Uterus (tissue), 4 donors: ENCODE measurements around the gene NEGR1. TPM values are rescaled to one million over a fixed set of nuclear protein-coding genes. Genes with fewer than 3 reads are reported as not detected.

Source experiments
- DNase-seq, 2 donors: peaks; one replicate each; pipeline ENCODE4 v3.0.0-alpha.2; 2019 to 2020
- H3K27ac ChIP-seq, 2 donors: fragments of 200-600 bp; sonication (generic); 1 replicate in 1 of 2; 2 replicates in 1 of 2; pipeline ENCODE4 v1.5.1; 2016 to 2018
- H3K27me3 ChIP-seq, 2 donors: fragments of 200-600 bp; sonication (generic); one replicate each; pipeline ENCODE4 v1.5.1; 2018 to 2019; ENCODE audit warnings: control low read depth in 1 of 2
- H3K36me3 ChIP-seq, 2 donors: fragments of 200-600 bp; sonication (generic); one replicate each; pipeline ENCODE4 v1.5.1; 2019; ENCODE audit warnings: control low read depth in 1 of 2
- H3K4me1 ChIP-seq, 2 donors: fragments of 200-600 bp; sonication (generic); one replicate each; pipeline ENCODE4 v1.5.1; 2018 to 2019; ENCODE audit warnings: control low read depth in 1 of 2
- H3K4me3 ChIP-seq, 2 donors: fragments of 200-600 bp; sonication (generic); 1 replicate in 1 of 2; 2 replicates in 1 of 2; pipeline ENCODE4 v1.5.1; 2018 to 2019; ENCODE audit warnings: mild to moderate bottlenecking in 1 of 2
- H3K9me3 ChIP-seq, 2 donors: fragments of 200-600 bp; sonication (generic); one replicate each; pipeline ENCODE4 v1.5.1; 2019; ENCODE audit warnings: control low read depth in 1 of 2
- CTCF ChIP-seq, 4 experiments: fragments of 200-600 bp in 2 of 4; fragments of 450-650 bp in 2 of 4; sonication (generic) in 2 of 4; IDR thresholded peaks; one replicate each; pipeline ENCODE4 v1.5.1; 2016 to 2019; ENCODE audit warnings: antibody characterized with exemption in 4 of 4, mild to moderate bottlenecking in 2 of 4, moderate library complexity in 1 of 4
- POLR2A ChIP-seq, 2 donors: fragments of 450-650 bp; IDR thresholded peaks; one replicate each; pipeline ENCODE4 v1.6.1; 2016; ENCODE audit warnings: antibody characterized with exemption in 2 of 2, mild to moderate bottlenecking in 1 of 2, moderate library complexity in 1 of 2
- intact Hi-C: fragments of 100-400 bp; cut with DNase I; formaldehyde crosslinking; loops from one replicate; pipeline ENCODE4 v1.15.1; 2023; ENCODE audit warnings: low total_unique reads
- total RNA-seq, 4 donors: library from RNA; depleted of rRNA in 3 of 4; stranded (reverse); fragments of >200 nt in 3 of 4; gene quantifications; one replicate each; pipeline versions ENCODE4 v1.1.0 to v1.2.4, GENCODE V29; 2014 to 2023
- donor health status: DM: yes; HTN: yes; CAD: no.

NEGR1 gene
- total RNA-seq, 4 donors from 2014 or later: 6.7 to 42.9 (median 33.3) TPM

- intact Hi-C loops: no loop called here
- no peaks in the 10 kb centered on the region for H3K27me3 ChIP-seq
- no peaks in the 10 kb centered on the region for H3K4me1 ChIP-seq
- DNase-seq: no peak
- no peak for TF ChIP-seq CTCF (IDR thresholded peaks at IDR 0.05)
- TF ChIP-seq POLR2A (IDR thresholded peaks at IDR 0.05): no peak
- H3K36me3 ChIP-seq: no peaks in the 10 kb centered on the region
- H3K27ac ChIP-seq: no peak overlapping the region
- no peak overlapping the region for H3K4me3 ChIP-seq
- H3K9me3 ChIP-seq: no peaks in the 10 kb centered on the region
These were observed 276.2 kb downstream of the NEGR1 start for GRCh38 chr1:72006092-72006491.

- intact Hi-C loops: no loop called here
- no peak overlapping the region for H3K4me3 ChIP-seq
- TF ChIP-seq POLR2A (IDR thresholded peaks at IDR 0.05): no peak
- no peak for TF ChIP-seq CTCF (IDR thresholded peaks at IDR 0.05)
- H3K27me3 ChIP-seq: no peaks in the 10 kb centered on the region
- no peaks in the 10 kb centered on the region for H3K4me1 ChIP-seq
- H3K27ac ChIP-seq: no peak overlapping the region
- H3K9me3 ChIP-seq: no peaks in the 10 kb centered on the region
- no peaks in the 10 kb centered on the region for H3K36me3 ChIP-seq
- DNase-seq: no peak
These were observed 279.2 kb downstream of the NEGR1 start for GRCh38 chr1:72003092-72003491.

- Histone ChIP-seq H3K4me1 (no peaks in the 10 kb centered on the region), H3K4me3 (no peak overlapping the region), H3K27ac (no peak overlapping the region), H3K36me3 (no peaks in the 10 kb centered on the region), H3K27me3 (no peaks in the 10 kb centered on the region), H3K9me3 (no peaks in the 10 kb centered on the region)
- no peak for TF ChIP-seq CTCF (IDR thresholded peaks at IDR 0.05)
- TF ChIP-seq POLR2A (IDR thresholded peaks at IDR 0.05): no peak
- no peak for DNase-seq
- intact Hi-C loops: no loop called here
These were observed 281.5 kb downstream of the NEGR1 start for GRCh38 chr1:72000809-72001208.

GRCh38 chr1:71994646-71995045 lies 287.7 kb downstream of the NEGR1 start:
- no peak overlapping the region for H3K4me3 ChIP-seq
- intact Hi-C loops: no loop called here
- H3K9me3 ChIP-seq: no peaks in the 10 kb centered on the region
- no peak for DNase-seq
- H3K4me1 ChIP-seq: no peaks in the 10 kb centered on the region
- H3K27ac ChIP-seq: no peak overlapping the region
- TF ChIP-seq POLR2A (IDR thresholded peaks at IDR 0.05) (no peak), CTCF (IDR thresholded peaks at IDR 0.05) (no peak)
- no peaks in the 10 kb centered on the region for H3K36me3 ChIP-seq
- no peaks in the 10 kb centered on the region for H3K27me3 ChIP-seq

- Histone ChIP-seq H3K4me3 (no peak overlapping the region), H3K9me3 (no peaks in the 10 kb centered on the region), H3K36me3 (no peaks in the 10 kb centered on the region), H3K27ac (no peak overlapping the region), H3K4me1 (no peaks in the 10 kb centered on the region), H3K27me3 (no peaks in the 10 kb centered on the region)
- TF ChIP-seq POLR2A (IDR thresholded peaks at IDR 0.05) (no peak), CTCF (IDR thresholded peaks at IDR 0.05) (no peak)
- no peak for DNase-seq
- intact Hi-C loops: no loop called here
These were observed 295.2 kb downstream of the NEGR1 start for GRCh38 chr1:71987181-71987580.
